ENCODE results near the gene SLC2A13. TPM values are rescaled to one million over a fixed set of nuclear protein-coding genes. Genes with fewer than 3 reads are reported as not detected.

Gene SLC2A13
- total RNA-seq, 2 donors from 2014 or later, result 21.0 to 41.9 TPM

GRCh38 chr12:39723831-39724230 is 382.1 kb downstream of the SLC2A13 start:
- H3K36me3 ChIP-seq (replicated peaks in 1 of 2; ENCODE audit: insufficient read depth in 1 of 2, low read depth in 2 of 2), result no peaks in the 10 kb centered on the region
- H3K4me3 ChIP-seq, result no peak overlapping the region
- H3K4me1 ChIP-seq, result no peaks in the 10 kb centered on the region
- WGBS, 2 donors, result 59 to 72% methylated on average over 6 of the region's 6 CpGs
- intact Hi-C loops (cut with DNase I), result no loop called here
- peaks cover 0 to 21% (median 0%) of the 10 kb centered on the region in 3 donors for H3K9me3 ChIP-seq
- no peak overlapping the region for H3K27ac ChIP-seq
- TF ChIP-seq CTCF (IDR thresholded peaks at IDR 0.05) (no peak), POLR2A (IDR thresholded peaks at IDR 0.05) (no peak)
- no peaks in the 10 kb centered on the region for H3K27me3 ChIP-seq
- DNase-seq (no peak), ATAC-seq (no peak)

GRCh38 chr12:39722504-39722903 is 383.4 kb downstream of the SLC2A13 start:
- no peak for TF ChIP-seq CTCF (IDR thresholded peaks at IDR 0.05)
- TF ChIP-seq POLR2A (IDR thresholded peaks at IDR 0.05), result no peak
- WGBS, 2 donors, result 62 to 74% methylated on average over 1 of the region's 1 CpG
- intact Hi-C loops (cut with DNase I), result no loop called here
- peaks cover 0 to 18% (median 0%) of the 10 kb centered on the region in 3 donors for H3K9me3 ChIP-seq
- H3K4me1 ChIP-seq, result no peaks in the 10 kb centered on the region
- no peaks in the 10 kb centered on the region for H3K36me3 ChIP-seq (replicated peaks in 1 of 2; ENCODE audit: insufficient read depth in 1 of 2, low read depth in 2 of 2)
- no peaks in the 10 kb centered on the region for H3K27me3 ChIP-seq
- ATAC-seq (no peak), DNase-seq (no peak)
- H3K27ac ChIP-seq, result no peak overlapping the region
- H3K4me3 ChIP-seq, result no peak overlapping the region

GRCh38 chr12:39713552-39713951 is 392.3 kb downstream of the SLC2A13 start:
- ATAC-seq (no peak), DNase-seq (no peak)
- no peaks in the 10 kb centered on the region for H3K9me3 ChIP-seq
- WGBS, 2 donors, result 84 to 93% methylated on average over 14 of the region's 14 CpGs
- H3K27me3 ChIP-seq, result no peaks in the 10 kb centered on the region
- intact Hi-C loops (cut with DNase I), result no loop called here
- TF ChIP-seq CTCF (IDR thresholded peaks at IDR 0.05) (no peak), POLR2A (IDR thresholded peaks at IDR 0.05) (no peak)
- no peaks in the 10 kb centered on the region for H3K36me3 ChIP-seq (replicated peaks in 1 of 2; ENCODE audit: insufficient read depth in 1 of 2, low read depth in 2 of 2)
- H3K27ac ChIP-seq, result no peak overlapping the region
- H3K4me1 ChIP-seq, result no peaks in the 10 kb centered on the region
- H3K4me3 ChIP-seq, result no peak overlapping the region

GRCh38 chr12:39712334-39712733 is 393.5 kb downstream of the SLC2A13 start:
- ATAC-seq (no peak), DNase-seq (no peak)
- H3K9me3 ChIP-seq, result no peaks in the 10 kb centered on the region
- no peak overlapping the region for H3K27ac ChIP-seq
- H3K27me3 ChIP-seq, result no peaks in the 10 kb centered on the region
- intact Hi-C loops (cut with DNase I), result no loop called here
- no peaks in the 10 kb centered on the region for H3K4me1 ChIP-seq
- no peak for TF ChIP-seq POLR2A (IDR thresholded peaks at IDR 0.05)
- no peak for TF ChIP-seq CTCF (IDR thresholded peaks at IDR 0.05)
- H3K4me3 ChIP-seq, result no peak overlapping the region
- no peaks in the 10 kb centered on the region for H3K36me3 ChIP-seq (replicated peaks in 1 of 2; ENCODE audit: insufficient read depth in 1 of 2, low read depth in 2 of 2)
- 89% methylated on average over 20 of the region's 20 CpGs for WGBS, 2 donors

Small RNAs within 50 kb of the gene (small RNA-seq; reads per million reads assigned to genes)
- gene RF00414, result not detected

Other genes with a start within 250 kb of the SLC2A13 start
- gene LRRK2, start 118.9 kb upstream of the SLC2A13 start, total RNA-seq, result 10 to 100 TPM in 1 of 2 donors, 1 to 10 TPM in 1; 8.2 to 13.7 TPM

All from body of pancreas (tissue), 4 donors.